ENCODE data around the gene PRPF8.
"Not testable (repeated sequence)": the region's sequence is repeated elsewhere in the genome, so short reads cannot be mapped to it uniquely, and the experiment has no call there.

Gene PRPF8

GRCh38 chr17:1683459-1683858, 1.2 kb downstream of the PRPF8 start:
- H3K36me3 ChIP-seq (ENCODE audit: insufficient read depth, low read length): peaks cover 48% of the 10 kb centered on the region
- H3K4me2 ChIP-seq (ENCODE audit: low read length): peak overlapping the region; percentile 79
- H2AFZ ChIP-seq (ENCODE audit: low read length): no peak overlapping the region
- H3F3A ChIP-seq (ENCODE audit: insufficient read depth, low read length): no peaks in the 10 kb centered on the region
- H3K79me2 ChIP-seq (ENCODE audit: insufficient read depth, low read length): peaks cover 14% of the 10 kb centered on the region
- H3K9me2 ChIP-seq (ENCODE audit: low read depth, low read length): no peaks in the 10 kb centered on the region
- no peaks in the 10 kb centered on the region for H4K20me1 ChIP-seq (ENCODE audit: insufficient read depth, low read length)
- H3K4me1 ChIP-seq (ENCODE audit: insufficient read depth, low read length, severe bottlenecking): peaks cover 15% of the 10 kb centered on the region
- H3K9me3 ChIP-seq (ENCODE audit: low read length): no peaks in the 10 kb centered on the region; the same call in 1 of the 2 replicates
- H3K9ac ChIP-seq (ENCODE audit: low read length): peak overlapping the region; percentile 81
- H3K27ac ChIP-seq (ENCODE audit: low read depth, low read length, poor library complexity, severe bottlenecking): no peak overlapping the region
- no peak for TF ChIP-seq EZH2 (IDR thresholded peaks at IDR 0.05; ENCODE audit: borderline replicate concordance, low read length)
- no peak for TF ChIP-seq CTCF (IDR thresholded peaks at IDR 0.05; ENCODE audit: low read length)
- H3K4me3 ChIP-seq (ENCODE audit: low read depth, low read length, poor library complexity, severe bottlenecking): peak overlapping the region; percentile 80
- no peaks in the 10 kb centered on the region for H3K27me3 ChIP-seq (ENCODE audit: insufficient read depth, low read length)

- Histone ChIP-seq H3K4me1 (ENCODE audit: insufficient read depth, low read length, severe bottlenecking) (no peaks in the 10 kb centered on the region), H3K9ac (ENCODE audit: low read length) (no peak overlapping the region), H2AFZ (ENCODE audit: low read length) (no peak overlapping the region), H3K27ac (ENCODE audit: low read depth, low read length, poor library complexity, severe bottlenecking) (no peak overlapping the region), H3K79me2 (ENCODE audit: insufficient read depth, low read length) (no peaks in the 10 kb centered on the region), H3K36me3 (ENCODE audit: insufficient read depth, low read length) (peaks cover 96% of the 10 kb centered on the region), H4K20me1 (ENCODE audit: insufficient read depth, low read length) (no peaks in the 10 kb centered on the region), H3K27me3 (ENCODE audit: insufficient read depth, low read length) (no peaks in the 10 kb centered on the region), H3K9me2 (ENCODE audit: low read depth, low read length) (no peaks in the 10 kb centered on the region), H3K4me3 (ENCODE audit: low read depth, low read length, poor library complexity, severe bottlenecking) (no peak overlapping the region), H3F3A (ENCODE audit: insufficient read depth, low read length) (no peaks in the 10 kb centered on the region), H3K9me3 (ENCODE audit: low read length) (no peaks in the 10 kb centered on the region), H3K4me2 (ENCODE audit: low read length) (no peak overlapping the region)
- TF ChIP-seq EZH2 (IDR thresholded peaks at IDR 0.05; ENCODE audit: borderline replicate concordance, low read length) (no peak), CTCF (IDR thresholded peaks at IDR 0.05; ENCODE audit: low read length) (no peak)
These were observed 8.3 kb downstream of the PRPF8 start for GRCh38 chr17:1676401-1676800.

- Histone ChIP-seq H3K9me3 (ENCODE audit: low read length) (no peaks in the 10 kb centered on the region), H4K20me1 (ENCODE audit: insufficient read depth, low read length) (no peaks in the 10 kb centered on the region), H3K27ac (ENCODE audit: low read depth, low read length, poor library complexity, severe bottlenecking) (no peak overlapping the region), H3K4me3 (ENCODE audit: low read depth, low read length, poor library complexity, severe bottlenecking) (no peak overlapping the region), H3K9ac (ENCODE audit: low read length) (no peak overlapping the region), H2AFZ (ENCODE audit: low read length) (no peak overlapping the region), H3F3A (ENCODE audit: insufficient read depth, low read length) (0 out of 2 replicates have a peak, but pooled peaks cover 5% of the 10 kb centered on the region), H3K36me3 (ENCODE audit: insufficient read depth, low read length) (peaks cover 96% of the 10 kb centered on the region), H3K9me2 (ENCODE audit: low read depth, low read length) (no peaks in the 10 kb centered on the region), H3K4me2 (ENCODE audit: low read length) (no peak overlapping the region), H3K27me3 (ENCODE audit: insufficient read depth, low read length) (no peaks in the 10 kb centered on the region), H3K79me2 (ENCODE audit: insufficient read depth, low read length) (no peaks in the 10 kb centered on the region), H3K4me1 (ENCODE audit: insufficient read depth, low read length, severe bottlenecking) (no peaks in the 10 kb centered on the region)
- no peak for TF ChIP-seq EZH2 (IDR thresholded peaks at IDR 0.05; ENCODE audit: borderline replicate concordance, low read length)
- no peak for TF ChIP-seq CTCF (IDR thresholded peaks at IDR 0.05; ENCODE audit: low read length)
These were observed 11.5 kb downstream of the PRPF8 start for GRCh38 chr17:1673041-1673785.

- not testable (repeated sequence) for H3K27ac ChIP-seq (ENCODE audit: low read depth, low read length, poor library complexity, severe bottlenecking); H3K4me1 ChIP-seq (ENCODE audit: insufficient read depth, low read length, severe bottlenecking); H4K20me1 ChIP-seq (ENCODE audit: insufficient read depth, low read length); H3K27me3 ChIP-seq (ENCODE audit: insufficient read depth, low read length); H3K4me2 ChIP-seq (ENCODE audit: low read length); H3F3A ChIP-seq (ENCODE audit: insufficient read depth, low read length); H3K9me2 ChIP-seq (ENCODE audit: low read depth, low read length); H3K9me3 ChIP-seq (ENCODE audit: low read length); H3K4me3 ChIP-seq (ENCODE audit: low read depth, low read length, poor library complexity, severe bottlenecking); H2AFZ ChIP-seq (ENCODE audit: low read length); H3K9ac ChIP-seq (ENCODE audit: low read length); H3K79me2 ChIP-seq (ENCODE audit: insufficient read depth, low read length)
- H3K36me3 ChIP-seq (ENCODE audit: insufficient read depth, low read length): peaks cover 91% of the 10 kb centered on the region
These were observed 20.7 kb downstream of the PRPF8 start for GRCh38 chr17:1663934-1664333.
